ENCODE measurements around the gene EIF2D.

DNA sequence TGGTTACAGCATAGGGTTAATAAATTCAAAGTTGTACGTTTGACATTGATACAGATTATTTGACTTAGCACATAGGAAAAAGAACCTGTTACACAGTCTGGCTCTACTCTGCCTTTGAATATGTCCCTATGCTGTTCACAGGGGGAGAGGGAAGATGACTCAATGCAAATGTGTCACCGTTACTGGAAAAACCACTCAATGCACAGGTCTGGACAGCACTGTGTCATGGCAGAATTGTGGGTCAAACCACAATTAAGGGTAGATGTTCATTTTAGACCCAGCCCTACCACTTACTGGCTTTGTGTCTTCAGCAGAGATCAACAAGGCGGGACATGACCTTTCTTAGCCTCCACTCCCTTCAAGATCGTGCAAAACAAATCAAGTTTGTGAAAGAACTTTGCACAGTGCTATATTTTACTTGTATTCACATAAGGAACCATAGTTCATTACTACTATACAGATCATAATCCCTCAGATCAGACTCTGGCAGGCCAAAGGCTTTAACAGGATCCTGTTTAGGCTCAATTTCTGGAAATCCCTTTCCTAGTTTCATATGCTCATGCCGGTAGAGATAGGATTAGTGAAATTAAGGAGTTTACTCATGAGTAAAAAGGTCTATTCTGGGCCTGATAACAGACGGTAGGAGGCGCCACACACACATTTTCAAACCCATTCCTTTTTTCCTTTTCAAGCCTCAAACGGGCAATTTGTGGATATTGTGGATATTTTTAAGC, 22.1 kb downstream of the EIF2D start:
- TF ChIP-seq TAF1 (IDR thresholded peaks at IDR 0.05; ENCODE audit: low read depth) (no peak), ZBTB7A (IDR thresholded peaks at IDR 0.05; ENCODE audit: low read depth) (no peak), NFIC (IDR thresholded peaks at IDR 0.05) (no peak), FOXM1 (IDR thresholded peaks at IDR 0.05; ENCODE audit: borderline replicate concordance, low read depth) (no peak), EP300 (IDR thresholded peaks at IDR 0.05; ENCODE audit: borderline replicate concordance) (no peak), CREB1 (IDR thresholded peaks at IDR 0.05; ENCODE audit: low read depth) (no peak), RAD21 (IDR thresholded peaks at IDR 0.05; ENCODE audit: low read depth) (0 out of 2 replicates have a peak, but pooled peaks have one; percentile 2), EGR1 (IDR thresholded peaks at IDR 0.05) (no peak), CEBPB (IDR thresholded peaks at IDR 0.05) (no peak), YY1 (IDR thresholded peaks at IDR 0.05; ENCODE audit: low read depth) (no peak)
- TF ChIP-seq, protein P1, sequence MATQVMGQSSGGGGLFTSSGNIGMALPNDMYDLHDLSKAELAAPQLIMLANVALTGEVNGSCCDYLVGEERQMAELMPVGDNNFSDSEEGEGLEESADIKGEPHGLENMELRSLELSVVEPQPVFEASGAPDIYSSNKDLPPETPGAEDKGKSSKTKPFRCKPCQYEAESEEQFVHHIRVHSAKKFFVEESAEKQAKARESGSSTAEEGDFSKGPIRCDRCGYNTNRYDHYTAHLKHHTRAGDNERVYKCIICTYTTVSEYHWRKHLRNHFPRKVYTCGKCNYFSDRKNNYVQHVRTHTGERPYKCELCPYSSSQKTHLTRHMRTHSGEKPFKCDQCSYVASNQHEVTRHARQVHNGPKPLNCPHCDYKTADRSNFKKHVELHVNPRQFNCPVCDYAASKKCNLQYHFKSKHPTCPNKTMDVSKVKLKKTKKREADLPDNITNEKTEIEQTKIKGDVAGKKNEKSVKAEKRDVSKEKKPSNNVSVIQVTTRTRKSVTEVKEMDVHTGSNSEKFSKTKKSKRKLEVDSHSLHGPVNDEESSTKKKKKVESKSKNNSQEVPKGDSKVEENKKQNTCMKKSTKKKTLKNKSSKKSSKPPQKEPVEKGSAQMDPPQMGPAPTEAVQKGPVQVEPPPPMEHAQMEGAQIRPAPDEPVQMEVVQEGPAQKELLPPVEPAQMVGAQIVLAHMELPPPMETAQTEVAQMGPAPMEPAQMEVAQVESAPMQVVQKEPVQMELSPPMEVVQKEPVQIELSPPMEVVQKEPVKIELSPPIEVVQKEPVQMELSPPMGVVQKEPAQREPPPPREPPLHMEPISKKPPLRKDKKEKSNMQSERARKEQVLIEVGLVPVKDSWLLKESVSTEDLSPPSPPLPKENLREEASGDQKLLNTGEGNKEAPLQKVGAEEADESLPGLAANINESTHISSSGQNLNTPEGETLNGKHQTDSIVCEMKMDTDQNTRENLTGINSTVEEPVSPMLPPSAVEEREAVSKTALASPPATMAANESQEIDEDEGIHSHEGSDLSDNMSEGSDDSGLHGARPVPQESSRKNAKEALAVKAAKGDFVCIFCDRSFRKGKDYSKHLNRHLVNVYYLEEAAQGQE (IDR thresholded peaks at IDR 0.05; ENCODE audit: low read depth): no peak
- TF ChIP-seq, protein P2, sequence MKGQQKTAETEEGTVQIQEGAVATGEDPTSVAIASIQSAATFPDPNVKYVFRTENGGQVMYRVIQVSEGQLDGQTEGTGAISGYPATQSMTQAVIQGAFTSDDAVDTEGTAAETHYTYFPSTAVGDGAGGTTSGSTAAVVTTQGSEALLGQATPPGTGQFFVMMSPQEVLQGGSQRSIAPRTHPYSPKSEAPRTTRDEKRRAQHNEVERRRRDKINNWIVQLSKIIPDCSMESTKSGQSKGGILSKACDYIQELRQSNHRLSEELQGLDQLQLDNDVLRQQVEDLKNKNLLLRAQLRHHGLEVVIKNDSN (IDR thresholded peaks at IDR 0.05): no peak
- TF ChIP-seq, protein P3, sequence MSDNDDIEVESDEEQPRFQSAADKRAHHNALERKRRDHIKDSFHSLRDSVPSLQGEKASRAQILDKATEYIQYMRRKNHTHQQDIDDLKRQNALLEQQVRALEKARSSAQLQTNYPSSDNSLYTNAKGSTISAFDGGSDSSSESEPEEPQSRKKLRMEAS (IDR thresholded peaks at IDR 0.05): no peak
